HEK293 (cell line): ENCODE results near the gene EDN1.

Experiments used
- KLF1 ChIP-seq: fragments of 450-650 bp; formaldehyde crosslinking; IDR thresholded peaks from 2 replicates; pipeline ENCODE4 v1.5.1; 2016; ENCODE audit warnings: missing biosample characterization, missing genetic modification characterization
- TCF7L2 ChIP-seq: IDR thresholded peaks from 2 replicates; pipeline ENCODE4 v1.6.1; 2011; ENCODE audit warnings: low read depth, mild to moderate bottlenecking, inconsistent platforms, low read length, moderate library complexity, borderline replicate concordance
- ZBTB17 ChIP-seq: fragments of 450-650 bp; formaldehyde crosslinking; IDR thresholded peaks from 2 replicates; pipeline ENCODE4 v1.5.1; 2016; ENCODE audit warnings: missing biosample characterization, missing genetic modification characterization
- ZBTB44 ChIP-seq: fragments of 450-650 bp; IDR thresholded peaks from 2 replicates; pipeline ENCODE4 v1.5.1; 2018; ENCODE audit warnings: missing biosample characterization, mild to moderate bottlenecking, missing genetic modification characterization
- ZBTB7A ChIP-seq: fragments of 450-650 bp; formaldehyde crosslinking; IDR thresholded peaks from 2 replicates; pipeline ENCODE4 v1.5.1; 2016; ENCODE audit warnings: low read depth, missing biosample characterization, missing genetic modification characterization
- ZEB2 ChIP-seq: fragments of 450-650 bp; formaldehyde crosslinking; IDR thresholded peaks from 2 replicates; pipeline ENCODE4 v1.5.1; 2016; ENCODE audit warnings: missing biosample characterization, missing genetic modification characterization
- ZNF324 ChIP-seq: fragments of 450-650 bp; formaldehyde crosslinking; IDR thresholded peaks from 2 replicates; pipeline ENCODE4 v1.5.1; 2016; ENCODE audit warnings: missing biosample characterization, missing genetic modification characterization
- ZNF366 ChIP-seq: fragments of 450-650 bp; formaldehyde crosslinking; conservative IDR thresholded peaks from 2 replicates; pipeline ENCODE4 v1.5.1; 2016; ENCODE audit warnings: missing biosample characterization, missing genetic modification characterization
- ZNF398 ChIP-seq: fragments of 450-650 bp; formaldehyde crosslinking; IDR thresholded peaks from 2 replicates; pipeline ENCODE4 v1.5.1; 2017; ENCODE audit warnings: missing biosample characterization, missing genetic modification characterization
- ZNF571 ChIP-seq: fragments of 450-650 bp; formaldehyde crosslinking; IDR thresholded peaks from 2 replicates; pipeline ENCODE4 v1.5.0; 2017; ENCODE audit warnings: missing biosample characterization, missing genetic modification characterization
- ZNF791 ChIP-seq: fragments of 450-650 bp; formaldehyde crosslinking; IDR thresholded peaks from 2 replicates; pipeline ENCODE4 v1.5.1; 2016; ENCODE audit warnings: missing biosample characterization, missing genetic modification characterization
- TF ChIP-seq, protein P1 (sequence below): fragments of 450-650 bp; formaldehyde crosslinking; IDR thresholded peaks from 2 replicates; pipeline ENCODE4 v1.5.1; 2016; ENCODE audit warnings: missing biosample characterization, missing genetic modification characterization
- TF ChIP-seq, protein P2 (sequence below): sonication (generic); formaldehyde crosslinking; IDR thresholded peaks from 2 replicates; pipeline ENCODE4 v1.8.1; 2022; ENCODE audit warnings: mild to moderate bottlenecking, moderate library complexity, missing genetic modification reagents

- TF ChIP-seq ZNF791 (tag by site-specific recombination) (no peak), ZNF398 (tag by site-specific recombination) (no peak), ZNF366 (tag by site-specific recombination) (no peak), ZBTB7A (tag by site-specific recombination) (no peak), ZNF571 (tag by site-specific recombination) (no peak), ZBTB17 (tag by site-specific recombination) (no peak), ZEB2 (tag by site-specific recombination) (no peak), TCF7L2 (no peak), ZNF324 (tag by site-specific recombination) (no peak), KLF1 (no peak), ZBTB44 (tag by site-specific recombination) (no peak)
- TF ChIP-seq, protein P1, sequence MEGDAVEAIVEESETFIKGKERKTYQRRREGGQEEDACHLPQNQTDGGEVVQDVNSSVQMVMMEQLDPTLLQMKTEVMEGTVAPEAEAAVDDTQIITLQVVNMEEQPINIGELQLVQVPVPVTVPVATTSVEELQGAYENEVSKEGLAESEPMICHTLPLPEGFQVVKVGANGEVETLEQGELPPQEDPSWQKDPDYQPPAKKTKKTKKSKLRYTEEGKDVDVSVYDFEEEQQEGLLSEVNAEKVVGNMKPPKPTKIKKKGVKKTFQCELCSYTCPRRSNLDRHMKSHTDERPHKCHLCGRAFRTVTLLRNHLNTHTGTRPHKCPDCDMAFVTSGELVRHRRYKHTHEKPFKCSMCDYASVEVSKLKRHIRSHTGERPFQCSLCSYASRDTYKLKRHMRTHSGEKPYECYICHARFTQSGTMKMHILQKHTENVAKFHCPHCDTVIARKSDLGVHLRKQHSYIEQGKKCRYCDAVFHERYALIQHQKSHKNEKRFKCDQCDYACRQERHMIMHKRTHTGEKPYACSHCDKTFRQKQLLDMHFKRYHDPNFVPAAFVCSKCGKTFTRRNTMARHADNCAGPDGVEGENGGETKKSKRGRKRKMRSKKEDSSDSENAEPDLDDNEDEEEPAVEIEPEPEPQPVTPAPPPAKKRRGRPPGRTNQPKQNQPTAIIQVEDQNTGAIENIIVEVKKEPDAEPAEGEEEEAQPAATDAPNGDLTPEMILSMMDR (tag by site-specific recombination), result no peak
- TF ChIP-seq, protein P2, sequence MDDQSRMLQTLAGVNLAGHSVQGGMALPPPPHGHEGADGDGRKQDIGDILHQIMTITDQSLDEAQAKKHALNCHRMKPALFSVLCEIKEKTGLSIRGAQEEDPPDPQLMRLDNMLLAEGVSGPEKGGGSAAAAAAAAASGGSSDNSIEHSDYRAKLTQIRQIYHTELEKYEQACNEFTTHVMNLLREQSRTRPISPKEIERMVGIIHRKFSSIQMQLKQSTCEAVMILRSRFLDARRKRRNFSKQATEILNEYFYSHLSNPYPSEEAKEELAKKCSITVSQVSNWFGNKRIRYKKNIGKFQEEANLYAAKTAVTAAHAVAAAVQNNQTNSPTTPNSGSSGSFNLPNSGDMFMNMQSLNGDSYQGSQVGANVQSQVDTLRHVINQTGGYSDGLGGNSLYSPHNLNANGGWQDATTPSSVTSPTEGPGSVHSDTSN (CRISPR knock-in tag), result no peak
These were observed 48.9 kb downstream of the EDN1 start for GRCh38 chr6:12339022-12339421.
